NCI-H1105 (cell line): ENCODE data around the gene CNTNAP5.

ENCODE experiments used
- DNase-seq: peaks from one replicate; lab custom pipeline; 2025; lab: John Stamatoyannopoulos, UW

The CNTNAP5 gene

GRCh38 chr2:124269348-124269747 is 244.3 kb downstream of the CNTNAP5 start:
- DNase-seq: no peak

- DNase-seq: no peak
These were observed 247.3 kb downstream of the CNTNAP5 start for GRCh38 chr2:124272261-124272841.

DNA sequence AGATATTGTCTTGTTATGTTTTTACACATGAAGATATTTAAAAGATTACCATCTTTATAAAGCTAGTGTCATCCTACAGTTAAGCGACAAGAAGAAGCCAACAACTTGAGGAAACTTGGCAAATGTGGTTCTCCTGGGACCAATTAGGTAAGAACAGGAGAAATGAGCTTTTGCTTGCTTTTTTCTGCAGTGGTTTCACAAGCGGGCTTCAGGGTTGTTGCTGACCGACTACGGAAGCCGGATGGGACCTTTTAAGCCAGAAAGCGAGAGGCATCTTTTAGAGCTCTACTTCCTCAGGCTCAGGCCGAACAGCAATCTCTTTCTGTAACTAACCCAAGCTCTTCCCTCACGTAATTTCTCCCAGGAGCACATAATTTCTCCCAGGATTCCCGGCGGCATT is 256.5 kb downstream of the CNTNAP5 start:
- DNase-seq: no peak

DNA sequence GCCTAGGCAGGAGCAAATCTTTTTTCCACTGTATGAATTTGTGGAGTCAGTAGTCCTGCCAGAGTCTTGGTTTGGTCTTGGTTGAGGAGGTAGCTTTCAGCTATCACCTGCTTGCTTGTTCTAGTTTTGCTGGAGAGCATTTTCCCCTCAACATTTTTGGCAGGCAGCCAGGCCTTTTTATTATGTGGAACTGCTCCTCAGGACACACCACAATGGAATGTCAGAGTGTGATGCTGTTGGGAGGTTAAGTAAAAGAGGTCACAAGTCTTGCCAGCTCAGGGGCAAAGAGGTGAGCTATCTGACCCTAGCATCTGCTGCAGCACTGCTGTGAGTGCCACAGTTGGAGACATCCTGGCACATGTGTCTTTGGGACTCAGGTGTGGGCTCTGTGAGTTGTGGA is 258.0 kb downstream of the CNTNAP5 start:
- peak; percentile 37 for DNase-seq

DNA sequence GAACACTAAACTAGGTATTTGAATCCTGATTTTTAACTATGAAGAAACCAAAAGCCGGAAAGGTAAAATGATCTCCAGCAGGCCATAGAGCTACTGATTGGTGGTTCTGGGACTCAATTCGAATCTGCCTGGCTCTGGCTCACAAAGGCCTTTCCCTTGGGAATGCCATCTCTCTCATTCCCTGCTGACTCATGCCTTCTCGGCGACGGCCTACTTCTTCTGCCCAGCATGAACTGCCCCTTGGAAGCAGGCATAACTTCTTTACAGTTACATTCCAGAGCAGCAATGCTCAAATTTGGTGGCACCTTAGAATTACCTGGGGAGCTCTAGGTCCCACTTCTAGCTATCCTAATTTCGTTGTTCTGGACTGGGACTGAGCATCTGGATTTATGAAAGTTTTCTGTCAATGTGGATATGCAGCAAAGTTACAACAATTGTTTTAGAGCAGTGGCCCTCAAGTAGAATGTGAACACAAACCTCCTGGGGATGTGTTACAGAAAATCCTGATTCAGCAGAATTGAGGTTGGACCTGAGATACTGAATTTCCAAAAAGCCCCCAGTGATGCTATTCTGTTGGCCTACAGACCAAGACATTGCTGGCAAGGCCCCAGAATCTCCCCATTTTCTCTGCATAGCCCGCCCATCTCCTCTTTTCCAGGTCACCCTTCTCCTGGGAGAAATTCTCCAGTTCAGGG is 261.1 kb downstream of the CNTNAP5 start:
- DNase-seq: no peak

DNA sequence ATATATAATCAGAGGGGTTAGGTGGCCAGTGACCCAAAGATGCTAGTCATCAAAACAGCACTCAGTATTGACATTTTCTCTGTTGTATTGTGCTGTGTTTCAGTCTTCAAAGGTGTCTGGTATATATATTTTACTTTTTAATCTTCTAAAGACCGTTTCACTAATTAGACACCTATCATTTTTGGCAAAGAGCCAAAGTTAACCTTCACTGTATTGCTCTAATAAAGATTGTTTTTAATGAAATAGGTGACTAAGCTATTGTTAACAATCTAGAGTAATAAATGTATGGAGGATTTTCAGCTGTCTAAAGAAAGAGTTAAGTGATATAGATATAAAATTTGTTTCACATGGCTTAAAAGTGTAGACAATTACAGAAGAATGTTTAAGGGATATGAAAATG is 264.0 kb downstream of the CNTNAP5 start:
- DNase-seq: no peak

GRCh38 chr2:124289615-124290014 is 264.5 kb downstream of the CNTNAP5 start:
- no peak for DNase-seq

- no peak for DNase-seq
These were observed 271.4 kb downstream of the CNTNAP5 start for GRCh38 chr2:124296470-124296869.

DNA sequence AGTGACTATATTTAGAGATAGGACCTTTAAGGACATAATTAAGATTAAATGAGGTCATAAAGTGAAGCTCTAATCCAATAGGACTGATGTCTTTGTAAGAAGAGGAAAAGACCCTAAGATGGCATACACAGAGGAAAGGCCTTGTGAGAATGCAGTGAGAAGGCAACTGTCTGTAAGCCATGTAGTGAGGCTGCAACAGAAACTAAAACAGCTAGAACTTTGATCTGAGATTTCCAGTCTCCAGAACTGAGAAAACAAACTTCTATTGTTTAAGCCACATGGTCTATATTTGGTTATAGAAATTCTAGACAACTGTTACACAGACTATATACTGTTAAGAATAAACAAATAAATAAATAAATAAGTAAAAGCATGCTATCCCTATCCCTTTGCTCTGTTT is 276.8 kb downstream of the CNTNAP5 start:
- no peak for DNase-seq

- no peak for DNase-seq
These were observed 283.4 kb downstream of the CNTNAP5 start for GRCh38 chr2:124308319-124309062.

DNA sequence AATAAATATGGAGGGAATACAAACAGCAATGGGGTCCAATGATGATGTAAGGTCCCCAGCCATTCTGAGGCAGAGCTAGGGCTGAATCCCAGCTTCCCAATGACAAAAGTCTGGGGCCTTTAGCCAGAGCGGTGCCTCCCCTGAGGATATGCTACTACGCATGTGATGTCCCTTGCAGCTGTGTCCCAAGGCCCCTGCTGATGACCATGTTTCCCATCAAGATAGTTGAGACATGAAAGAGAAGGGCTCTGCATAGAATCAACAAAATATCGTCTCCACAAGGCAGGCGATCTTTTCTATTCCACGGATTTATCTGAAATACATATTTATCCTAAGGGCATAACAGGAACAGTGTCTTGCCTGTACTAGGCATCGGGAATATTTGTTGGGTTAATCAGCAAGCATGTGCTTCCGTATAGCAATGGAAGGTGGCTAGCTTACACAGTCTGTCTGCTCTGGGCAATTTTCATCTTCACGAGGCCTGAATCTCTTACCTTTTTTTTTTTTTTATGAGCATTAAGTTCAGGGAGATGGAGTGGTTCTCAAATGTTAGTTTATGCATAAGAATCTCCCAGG is 284.6 kb downstream of the CNTNAP5 start:
- no peak for DNase-seq

GRCh38 chr2:124310671-124311070 is 285.6 kb downstream of the CNTNAP5 start:
- no peak for DNase-seq

GRCh38 chr2:124314084-124314483 is 289.0 kb downstream of the CNTNAP5 start:
- DNase-seq: no peak

DNA sequence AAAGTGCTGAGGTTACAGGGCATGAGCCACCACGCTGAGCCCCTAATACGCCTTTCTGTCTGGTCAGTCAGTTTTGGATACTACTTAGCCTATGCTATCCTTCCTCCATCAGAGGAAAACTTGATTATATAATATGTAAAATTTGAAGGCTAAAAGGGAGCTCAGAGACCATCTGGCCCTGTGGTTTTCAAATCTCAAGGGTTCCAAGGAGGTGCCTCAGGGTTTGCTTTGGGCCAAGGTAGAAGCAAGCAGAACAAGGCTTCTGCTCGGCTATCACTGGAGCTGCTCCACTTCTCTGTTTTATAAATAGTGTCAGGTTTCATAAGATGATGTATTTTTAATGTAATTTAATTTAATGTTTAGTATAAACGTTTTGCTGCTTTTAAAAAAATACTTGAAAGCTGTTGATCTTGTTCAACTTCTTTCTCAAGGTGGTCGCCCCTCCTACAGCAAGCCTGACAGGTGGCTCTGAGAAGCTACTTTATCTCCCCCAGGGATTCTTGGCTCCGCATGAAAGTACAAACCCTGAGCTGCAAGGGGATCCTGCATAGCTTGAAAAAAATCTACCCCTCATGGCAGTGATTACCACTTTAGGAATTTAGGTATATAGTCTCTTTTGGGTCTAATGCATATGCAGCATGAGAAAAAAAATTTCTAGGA is 290.3 kb downstream of the CNTNAP5 start:
- DNase-seq: no peak

GRCh38 chr2:124316133-124316532 is 291.0 kb downstream of the CNTNAP5 start:
- DNase-seq: no peak

- peak; percentile 68 for DNase-seq
These were observed 292.0 kb downstream of the CNTNAP5 start for GRCh38 chr2:124316881-124317605.

GRCh38 chr2:124317628-124318027 is 292.5 kb downstream of the CNTNAP5 start:
- DNase-seq: no peak

- DNase-seq: peak; percentile 8
These were observed 293.8 kb downstream of the CNTNAP5 start for GRCh38 chr2:124318913-124319312.

DNA sequence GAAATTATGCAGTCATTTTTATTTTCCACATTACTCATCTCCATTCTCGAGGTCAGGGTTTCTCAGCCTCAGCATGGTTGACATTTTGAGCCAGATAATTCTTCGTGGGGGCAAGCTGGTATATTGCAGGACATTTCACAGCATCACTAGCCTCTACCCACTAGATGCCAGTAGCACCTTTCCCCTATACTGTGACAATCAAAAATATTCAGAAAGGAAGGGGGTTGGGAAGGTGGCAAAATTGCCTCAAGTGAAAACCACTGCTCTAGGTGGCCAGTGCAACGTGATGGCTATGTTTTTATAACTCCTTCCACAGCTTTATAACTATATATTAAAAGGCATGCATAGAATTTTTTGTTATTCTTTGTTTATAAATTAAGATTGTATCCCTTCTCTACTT is 294.5 kb downstream of the CNTNAP5 start:
- DNase-seq: no peak

DNA sequence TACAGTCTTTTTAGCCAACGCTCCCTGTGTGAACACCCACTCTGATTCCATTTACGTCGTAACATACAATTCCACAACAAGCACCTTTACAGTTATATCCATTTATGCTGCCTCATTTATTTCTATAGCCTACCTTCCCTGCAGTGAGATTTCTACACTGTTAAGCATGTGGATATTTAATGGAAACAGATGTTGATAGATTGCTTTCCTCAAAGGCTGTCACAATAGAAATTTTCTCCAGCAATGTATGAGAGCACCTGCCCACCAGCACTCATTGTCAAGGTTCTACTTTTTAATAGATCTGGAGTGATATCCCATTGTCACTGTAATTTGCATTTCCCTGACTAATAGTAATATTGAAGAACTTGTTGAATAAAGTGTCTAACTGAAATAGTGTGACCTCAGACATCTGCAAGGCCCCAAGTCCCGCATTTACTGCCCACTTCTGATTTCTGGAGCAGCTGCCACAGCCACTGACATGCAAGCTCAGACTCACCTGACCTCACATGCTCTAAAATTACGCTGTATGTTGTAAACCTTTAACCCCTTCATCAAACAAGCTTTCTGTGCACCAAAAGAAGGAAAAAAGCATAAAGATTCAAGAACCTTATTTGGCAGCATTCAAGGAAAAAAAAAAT is 295.1 kb downstream of the CNTNAP5 start:
- DNase-seq: no peak

GRCh38 chr2:124323321-124323720 is 298.2 kb downstream of the CNTNAP5 start:
- no peak for DNase-seq
